Choroid plexus epithelial cell (primary cell): ENCODE data around the gene COPS9.

ENCODE experiments used
- DNase-seq: peaks from one replicate; pipeline ENCODE4 v3.0.0-alpha.2; 2010; ENCODE audit warnings: low read depth
- H3K4me3 ChIP-seq: 2 replicates; pipeline ENCODE4 v1.5.1; 2011; ENCODE audit warnings: low read depth, mild to moderate bottlenecking, control low read depth, low read length, moderate library complexity
- TF ChIP-seq, protein P1 (sequence below): conservative IDR thresholded peaks from 2 replicates; pipeline ENCODE4 v1.5.1; 2011; ENCODE audit warnings: low read depth, mild to moderate bottlenecking, control low read depth, inconsistent platforms, low read length, moderate library complexity

Gene COPS9

DNA sequence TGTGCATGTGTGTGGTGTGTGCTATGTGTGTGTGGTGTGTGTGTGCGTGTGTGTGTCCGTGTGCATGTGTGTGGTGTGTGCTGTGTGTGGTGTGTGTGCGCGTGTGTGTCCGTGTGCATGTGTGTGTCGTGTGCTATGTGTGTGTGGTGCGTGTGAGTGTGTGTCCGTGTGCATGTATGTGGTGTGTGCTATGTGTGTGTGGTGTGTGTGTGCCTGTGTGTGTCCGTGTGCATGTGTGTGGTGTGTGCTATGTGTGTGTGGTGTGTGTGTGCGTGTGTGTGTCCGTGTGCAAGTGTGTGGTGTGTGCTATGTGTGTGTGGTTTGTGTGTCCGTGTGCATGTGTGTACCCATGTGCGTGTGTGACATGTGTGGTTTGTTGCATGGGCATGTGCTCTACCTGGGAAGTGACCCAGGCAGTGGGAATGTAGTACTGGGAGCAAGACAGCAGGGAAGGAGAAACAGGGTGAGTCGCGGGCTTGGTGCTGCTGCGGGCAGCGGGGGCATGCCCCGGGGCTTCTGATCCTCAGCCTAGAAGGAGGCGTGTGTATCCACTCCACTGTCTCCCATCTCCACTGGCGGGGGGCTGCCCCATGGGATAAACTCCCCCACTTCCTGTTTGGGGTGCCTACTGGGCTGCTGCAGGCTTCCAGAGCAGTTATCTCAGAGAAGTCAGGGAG, 11.9 kb upstream of the COPS9 start:
- no peak for DNase-seq
- TF ChIP-seq, protein P1, sequence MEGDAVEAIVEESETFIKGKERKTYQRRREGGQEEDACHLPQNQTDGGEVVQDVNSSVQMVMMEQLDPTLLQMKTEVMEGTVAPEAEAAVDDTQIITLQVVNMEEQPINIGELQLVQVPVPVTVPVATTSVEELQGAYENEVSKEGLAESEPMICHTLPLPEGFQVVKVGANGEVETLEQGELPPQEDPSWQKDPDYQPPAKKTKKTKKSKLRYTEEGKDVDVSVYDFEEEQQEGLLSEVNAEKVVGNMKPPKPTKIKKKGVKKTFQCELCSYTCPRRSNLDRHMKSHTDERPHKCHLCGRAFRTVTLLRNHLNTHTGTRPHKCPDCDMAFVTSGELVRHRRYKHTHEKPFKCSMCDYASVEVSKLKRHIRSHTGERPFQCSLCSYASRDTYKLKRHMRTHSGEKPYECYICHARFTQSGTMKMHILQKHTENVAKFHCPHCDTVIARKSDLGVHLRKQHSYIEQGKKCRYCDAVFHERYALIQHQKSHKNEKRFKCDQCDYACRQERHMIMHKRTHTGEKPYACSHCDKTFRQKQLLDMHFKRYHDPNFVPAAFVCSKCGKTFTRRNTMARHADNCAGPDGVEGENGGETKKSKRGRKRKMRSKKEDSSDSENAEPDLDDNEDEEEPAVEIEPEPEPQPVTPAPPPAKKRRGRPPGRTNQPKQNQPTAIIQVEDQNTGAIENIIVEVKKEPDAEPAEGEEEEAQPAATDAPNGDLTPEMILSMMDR = no peak
- H3K4me3 ChIP-seq = no peak overlapping the region

DNA sequence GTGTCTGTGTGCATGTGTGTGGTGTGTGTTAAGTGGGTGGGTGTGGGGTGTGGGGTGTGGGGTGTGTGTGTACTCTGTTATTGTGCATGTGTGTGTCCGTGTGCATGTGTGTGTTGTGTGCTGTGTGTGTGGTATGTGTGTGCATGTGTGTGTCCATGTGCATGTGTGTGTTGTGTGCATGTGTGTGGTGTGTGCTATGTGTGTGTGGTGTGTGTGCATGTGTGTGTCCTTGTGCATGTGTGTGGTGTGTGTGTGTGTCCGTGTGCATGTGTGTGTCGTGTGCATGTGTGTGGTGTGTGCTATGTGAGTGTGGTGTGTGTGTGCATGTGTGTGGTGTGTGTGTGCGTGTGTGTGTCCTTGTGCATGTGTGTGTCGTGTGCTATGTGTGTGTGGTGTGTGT, 11.3 kb upstream of the COPS9 start:
- no peak overlapping the region for H3K4me3 ChIP-seq
- TF ChIP-seq, protein P1 = no peak
- DNase-seq = no peak

- TF ChIP-seq, protein P1 = no peak
- no peak overlapping the region for H3K4me3 ChIP-seq
- DNase-seq = no peak
Observed at GRCh38 chr2:240146627-240147278, 10.6 kb upstream of the COPS9 start.

DNA sequence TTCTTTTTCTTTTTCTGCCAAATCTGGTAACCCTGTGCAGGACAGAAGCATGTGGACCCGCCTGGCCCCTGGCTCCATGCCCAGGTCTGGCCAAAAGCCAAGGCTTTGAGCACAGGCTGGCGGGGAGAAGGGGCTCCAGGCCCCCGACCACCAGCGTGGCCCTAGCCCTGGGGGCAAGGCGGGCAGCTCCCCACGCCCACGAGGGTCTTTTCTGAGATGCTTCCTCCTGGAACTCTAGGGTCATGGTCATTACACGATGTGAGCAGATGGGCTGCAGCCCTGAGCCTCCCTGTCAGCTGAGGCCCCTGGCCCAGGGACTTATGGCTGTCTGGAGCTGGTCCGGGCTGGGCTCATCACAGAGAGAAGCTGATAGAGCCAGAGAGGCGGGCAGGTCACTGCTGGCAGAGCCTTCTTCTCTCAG, 10.0 kb upstream of the COPS9 start:
- DNase-seq = no peak
- TF ChIP-seq, protein P1 = no peak

GRCh38 chr2:240145461-240145860, 9.4 kb upstream of the COPS9 start:
- no peak for DNase-seq
- H3K4me3 ChIP-seq = no peak overlapping the region
- TF ChIP-seq, protein P1 = no peak

More for the DNA sequence above, 10.0 kb upstream of the COPS9 start:
- no peak overlapping the region for H3K4me3 ChIP-seq

DNA sequence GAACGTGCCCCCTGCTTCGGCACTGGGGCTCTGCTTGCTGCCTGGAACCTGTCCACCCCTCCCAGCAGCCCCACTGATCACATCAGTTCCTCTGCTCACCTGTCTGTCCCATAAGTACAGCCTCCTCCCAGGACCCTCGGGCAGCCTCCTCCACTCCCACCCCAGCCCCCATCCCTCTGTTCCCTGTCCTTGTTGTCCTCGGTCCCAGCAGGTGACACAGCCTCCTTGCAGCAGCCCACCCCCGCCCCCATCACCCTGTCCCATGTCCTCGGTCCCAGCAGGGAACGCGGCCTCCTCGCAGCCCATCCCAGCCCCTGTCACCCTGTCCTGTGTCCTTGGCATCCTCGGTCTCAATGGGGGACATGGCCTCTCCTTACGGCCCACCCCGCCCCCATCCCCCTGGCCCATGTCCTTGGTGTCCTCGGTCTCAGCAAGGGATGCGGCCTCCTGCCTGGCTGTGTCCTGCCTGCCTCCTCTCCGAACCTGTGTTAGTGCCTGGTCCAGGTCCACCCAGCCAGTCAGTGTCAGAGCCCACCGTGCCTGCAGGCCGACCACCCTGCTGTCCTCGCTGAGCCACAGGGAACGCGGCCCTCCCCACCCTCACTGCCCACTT, 8.7 kb upstream of the COPS9 start:
- TF ChIP-seq, protein P1 = no peak
- no peak for DNase-seq
- no peak overlapping the region for H3K4me3 ChIP-seq
